Osteocyte (in vitro differentiated cells): Measurements from ENCODE around the gene SMYD3. TPM values are rescaled to one million over a fixed set of nuclear protein-coding genes. Genes with fewer than 3 reads are reported as not detected.

ENCODE experiments used
- DNase-seq: peaks from one replicate; pipeline ENCODE4 v3.0.0; 2021; ENCODE audit warnings: mixed read lengths; ENCODE audit not compliant: unreplicated experiment; ENCODE audit errors: extremely low spot score
- H3K27ac Mint-ChIP-seq: one replicate; pipeline ENCODE4 v1.8.0; 2021; ENCODE audit warnings: mild to moderate bottlenecking, mixed read lengths; ENCODE audit not compliant: unreplicated experiment
- H3K27me3 Mint-ChIP-seq: one replicate; pipeline ENCODE4 v1.8.0; 2021; ENCODE audit warnings: mixed read lengths; ENCODE audit not compliant: unreplicated experiment
- H3K36me3 Mint-ChIP-seq: one replicate; pipeline ENCODE4 v1.8.0; 2021; ENCODE audit warnings: mixed read lengths; ENCODE audit not compliant: unreplicated experiment
- H3K4me1 Mint-ChIP-seq: one replicate; pipeline ENCODE4 v1.8.0; 2021; ENCODE audit warnings: mixed read lengths; ENCODE audit not compliant: unreplicated experiment
- H3K4me3 Mint-ChIP-seq: one replicate; pipeline ENCODE4 v1.8.0; 2021; ENCODE audit warnings: mild to moderate bottlenecking, moderate library complexity, mixed read lengths; ENCODE audit not compliant: unreplicated experiment
- H3K9me3 Mint-ChIP-seq: one replicate; pipeline ENCODE4 v1.8.0; 2021; ENCODE audit warnings: mixed read lengths; ENCODE audit not compliant: unreplicated experiment
- CTCF ChIP-seq: fragments of 200-600 bp; sonication (generic); IDR thresholded peaks from 2 replicates; pipeline ENCODE4 v1.5.0; 2021; ENCODE audit warnings: antibody characterized with exemption, mild to moderate bottlenecking, moderate library complexity
- total RNA-seq: library from RNA; stranded (reverse); gene quantifications from 2 replicates; pipeline ENCODE4 v1.2.1, GENCODE V29; 2021

Gene SMYD3
- total RNA-seq, 1 donor from 2014 or later: 22.3 TPM

GRCh38 chr1:246544001-246544400 is 36.9 kb upstream of the SMYD3 start:
- Mint-ChIP-seq H3K27ac (no peak overlapping the region), H3K9me3 (no peaks in the 10 kb centered on the region), H3K27me3 (no peaks in the 10 kb centered on the region), H3K4me3 (no peak overlapping the region), H3K36me3 (peaks cover 22% of the 10 kb centered on the region), H3K4me1 (no peaks in the 10 kb centered on the region)
- peak; percentile 11 for DNase-seq
- no peak for TF ChIP-seq CTCF

DNA sequence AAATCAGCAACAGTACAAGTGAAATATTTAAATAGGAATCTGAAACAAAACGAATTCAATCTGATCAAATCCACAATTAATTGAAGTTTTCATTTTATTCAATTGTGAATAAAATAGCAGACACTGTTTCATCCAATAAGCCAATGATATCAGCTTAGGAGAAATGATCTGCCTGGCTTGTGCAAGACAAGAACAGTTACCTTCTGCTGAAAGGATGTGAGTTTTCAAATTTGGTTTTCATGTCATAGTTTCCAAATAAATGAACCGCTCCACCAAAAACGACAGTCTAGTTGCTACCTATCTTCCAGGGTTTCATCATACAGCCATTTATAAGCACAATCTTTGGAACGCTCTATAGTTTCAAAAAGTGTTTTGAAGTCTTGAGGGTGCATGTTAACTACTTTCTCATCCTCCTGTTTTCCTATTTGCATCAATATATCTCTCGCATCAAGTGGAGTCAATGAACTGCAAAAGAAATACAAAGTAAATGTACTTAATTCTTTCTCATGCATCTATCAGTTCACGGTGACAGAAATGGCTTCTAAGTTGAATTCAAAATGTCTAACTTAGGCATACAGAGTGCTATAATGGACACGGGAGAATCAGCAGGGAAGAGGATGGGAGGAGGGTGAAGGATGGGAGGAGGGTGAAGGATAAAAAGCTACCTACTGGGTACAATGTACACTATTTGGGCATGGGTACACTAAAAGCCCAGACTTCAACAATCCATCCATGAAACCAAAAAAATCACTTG is 33.8 kb upstream of the SMYD3 start:
- peaks cover 18% of the 10 kb centered on the region for H3K36me3 Mint-ChIP-seq
- H3K27me3 Mint-ChIP-seq: no peaks in the 10 kb centered on the region
- H3K4me3 Mint-ChIP-seq: no peak overlapping the region
- H3K4me1 Mint-ChIP-seq: no peaks in the 10 kb centered on the region
- no peaks in the 10 kb centered on the region for H3K9me3 Mint-ChIP-seq
- TF ChIP-seq CTCF: no peak
- no peak overlapping the region for H3K27ac Mint-ChIP-seq
- peak; percentile 3 for DNase-seq

- TF ChIP-seq CTCF: no peak
- peak; percentile 32 for DNase-seq
- H3K9me3 Mint-ChIP-seq: no peaks in the 10 kb centered on the region
- no peak overlapping the region for H3K4me3 Mint-ChIP-seq
- no peak overlapping the region for H3K27ac Mint-ChIP-seq
- H3K36me3 Mint-ChIP-seq: peaks cover 9% of the 10 kb centered on the region
- peaks cover 3% of the 10 kb centered on the region for H3K27me3 Mint-ChIP-seq
- H3K4me1 Mint-ChIP-seq: no peaks in the 10 kb centered on the region
These were observed 30.8 kb upstream of the SMYD3 start for GRCh38 chr1:246537887-246538286.

DNA sequence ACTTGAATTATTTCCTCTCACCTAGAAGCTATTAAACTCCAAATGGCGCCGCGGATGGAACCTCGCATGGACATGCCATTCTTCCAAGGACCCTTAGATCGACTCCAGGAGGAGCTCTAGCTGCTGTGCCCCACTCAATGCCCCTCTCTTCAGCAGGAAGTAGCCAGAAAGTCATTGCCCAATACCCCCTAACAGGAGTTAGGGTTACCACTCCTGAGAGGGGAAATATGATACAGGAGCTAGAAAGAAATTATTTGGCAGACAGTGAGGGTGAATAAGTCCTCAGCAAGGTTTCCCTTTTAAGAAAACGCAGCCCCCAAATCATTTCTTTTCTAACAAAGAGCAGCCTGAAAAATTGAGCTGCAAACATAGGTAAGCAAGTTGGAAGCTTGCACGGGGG is 30.4 kb upstream of the SMYD3 start:
- H3K27me3 Mint-ChIP-seq: peaks cover 4% of the 10 kb centered on the region
- H3K27ac Mint-ChIP-seq: no peak overlapping the region
- peaks cover 9% of the 10 kb centered on the region for H3K36me3 Mint-ChIP-seq
- no peaks in the 10 kb centered on the region for H3K9me3 Mint-ChIP-seq
- no peak for TF ChIP-seq CTCF
- H3K4me1 Mint-ChIP-seq: no peaks in the 10 kb centered on the region
- H3K4me3 Mint-ChIP-seq: no peak overlapping the region
- DNase-seq: peak; percentile 36

DNA sequence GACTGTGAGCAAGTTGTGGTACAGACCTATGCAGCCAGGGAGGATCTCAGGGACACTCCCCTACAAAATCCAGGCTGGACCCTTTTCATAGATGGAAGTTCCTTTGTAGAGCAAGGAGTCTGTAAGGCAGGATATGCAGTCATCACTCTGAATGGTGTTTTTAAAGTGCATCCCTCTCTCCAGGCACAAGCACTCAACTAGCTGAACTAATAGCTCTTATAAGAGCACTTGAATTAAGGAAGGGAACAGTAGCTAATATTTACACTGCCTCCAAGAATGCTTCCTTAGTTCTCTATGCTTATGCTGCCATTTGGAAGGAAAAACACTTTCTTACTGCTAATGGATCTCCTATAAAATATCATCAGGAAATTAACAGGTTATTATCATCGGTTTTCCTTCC is 27.0 kb upstream of the SMYD3 start:
- Mint-ChIP-seq H3K27me3 (peaks cover 10% of the 10 kb centered on the region), H3K4me1 (no peaks in the 10 kb centered on the region), H3K9me3 (peaks cover 11% of the 10 kb centered on the region), H3K27ac (no peak overlapping the region), H3K36me3 (peaks cover 4% of the 10 kb centered on the region), H3K4me3 (no peak overlapping the region)
- DNase-seq: no peak
- TF ChIP-seq CTCF: no peak
